Vagina (tissue), 2 donors: ENCODE data around the gene PGK1.

Source experiments
- CTCF ChIP-seq, 3 experiments: fragments of 450-650 bp in 2 of 3; fragments of 200-600 bp in 1 of 3; sonication (generic) in 1 of 3; IDR thresholded peaks; one replicate each; pipeline ENCODE4 v1.5.1; 2017 to 2019; ENCODE audit warnings: antibody characterized with exemption in 3 of 3, mild to moderate bottlenecking in 2 of 3, moderate library complexity in 2 of 3
- POLR2A ChIP-seq, 2 donors: fragments of 450-650 bp; IDR thresholded peaks; one replicate each; pipeline ENCODE4 v1.6.1; 2017; ENCODE audit warnings: antibody characterized with exemption in 2 of 2, mild to moderate bottlenecking in 2 of 2, moderate library complexity in 2 of 2
- POLR2AphosphoS5 ChIP-seq, 2 donors: sonication (generic); formaldehyde crosslinking; IDR thresholded peaks; one replicate each; pipeline ENCODE4 v1.9.0; 2017; ENCODE audit warnings: antibody characterized with exemption in 2 of 2, mild to moderate bottlenecking in 2 of 2, low read depth in 1 of 2; ENCODE audit not compliant: insufficient read depth in 1 of 2

DNA sequence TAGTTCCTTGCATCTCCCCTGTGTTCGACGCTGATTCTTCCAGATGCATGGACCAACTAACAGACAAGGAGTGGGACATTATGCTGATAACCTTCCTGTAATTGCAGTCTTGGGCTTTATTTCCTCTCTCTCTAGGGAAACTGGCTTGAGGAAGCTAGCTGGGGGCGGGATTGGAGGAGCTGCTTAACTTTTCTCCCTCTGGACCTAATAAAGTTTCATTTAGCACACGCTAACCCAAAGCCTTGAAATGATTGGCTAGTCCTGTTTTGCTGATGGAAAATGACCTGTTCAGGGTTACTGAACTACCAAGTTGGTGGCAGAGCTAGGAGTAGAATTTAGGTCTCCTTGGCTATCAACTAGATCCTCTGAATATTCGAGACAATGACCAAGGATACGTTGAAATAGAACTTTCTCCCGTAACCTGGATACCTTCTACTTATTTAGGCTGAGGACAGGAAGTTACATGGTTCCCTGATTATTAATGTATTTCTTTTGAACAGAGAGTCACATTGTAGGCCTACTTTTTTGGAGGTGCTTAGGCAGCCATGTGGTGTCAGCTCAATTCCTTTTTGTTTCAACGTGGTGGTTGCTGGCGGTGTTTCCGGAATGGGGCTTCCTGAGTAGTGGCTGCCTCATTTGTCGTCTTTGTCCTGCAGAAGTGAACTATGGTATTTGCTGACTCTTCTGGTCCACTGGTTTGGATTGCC is 2.0 kb downstream of the PGK1 start:
- TF ChIP-seq CTCF (IDR thresholded peaks at IDR 0.05) (no peak), POLR2A (IDR thresholded peaks at IDR 0.05) (no peak), POLR2AphosphoS5 (IDR thresholded peaks at IDR 0.05; ENCODE audit: insufficient read depth in 1 of 2, low read depth in 1 of 2) (no peak)
